Measurements from ENCODE around the gene WDSUB1. TPM values are rescaled to one million over a fixed set of nuclear protein-coding genes. Genes with fewer than 3 reads are reported as not detected.

Gene WDSUB1, protein sequence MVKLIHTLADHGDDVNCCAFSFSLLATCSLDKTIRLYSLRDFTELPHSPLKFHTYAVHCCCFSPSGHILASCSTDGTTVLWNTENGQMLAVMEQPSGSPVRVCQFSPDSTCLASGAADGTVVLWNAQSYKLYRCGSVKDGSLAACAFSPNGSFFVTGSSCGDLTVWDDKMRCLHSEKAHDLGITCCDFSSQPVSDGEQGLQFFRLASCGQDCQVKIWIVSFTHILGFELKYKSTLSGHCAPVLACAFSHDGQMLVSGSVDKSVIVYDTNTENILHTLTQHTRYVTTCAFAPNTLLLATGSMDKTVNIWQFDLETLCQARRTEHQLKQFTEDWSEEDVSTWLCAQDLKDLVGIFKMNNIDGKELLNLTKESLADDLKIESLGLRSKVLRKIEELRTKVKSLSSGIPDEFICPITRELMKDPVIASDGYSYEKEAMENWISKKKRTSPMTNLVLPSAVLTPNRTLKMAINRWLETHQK
- 10 to 100 TPM; 13.7 to 21.2 (median 14.9) TPM for total RNA-seq
- 21.2 TPM for total RNA-seq (2013)

- Mint-ChIP-seq H3K27me3 (ENCODE audit: low read depth in 2 of 2) (no peaks in the 10 kb centered on the region), H3K36me3 (no peaks in the 10 kb centered on the region), H3K4me1 (peaks cover 38% of the 10 kb centered on the region in 2 donors), H3K9me3 (no peaks in the 10 kb centered on the region), H3K27ac (peak within 1 kb of the TSS; percentile 73 to 91), H3K4me3 (peak within 1 kb of the TSS; percentile 87)
- WGBS (ENCODE audit: insufficient coverage): 3% methylated on average over 64 of the region's 64 CpGs
- Histone ChIP-seq H3K9me3 (ENCODE audit: control insufficient read depth, insufficient read depth, low read length) (no peaks in the 10 kb centered on the region), H3K4me1 (ENCODE audit: control insufficient read depth, insufficient read depth, low read length) (peaks cover 34% of the 10 kb centered on the region), H3K27me3 (ENCODE audit: control insufficient read depth, insufficient read depth, low read length) (no peaks in the 10 kb centered on the region), H3K4me3 (ENCODE audit: low read length) (peak within 1 kb of the TSS; percentile 95), H3K27ac (ENCODE audit: low read length) (peak within 1 kb of the TSS; percentile 73), H3K36me3 (ENCODE audit: control insufficient read depth, insufficient read depth, low read length) (no peaks in the 10 kb centered on the region)
- peak; percentile 17 to 33 (median 24) for ATAC-seq
- intact Hi-C loops (cut with micrococcal nuclease): loop anchor here (2.0 to 5.0 kb wide), 2 partner anchors 154 to 427 kb away; partner anchors contain the start of gene MARCHF7
- DNase-seq: peak; percentile 19 to 51
- no peak for TF ChIP-seq CTCF (IDR thresholded peaks at IDR 0.05)
Measured at GRCh38 chr2:159285929-159286708, at the start of gene WDSUB1. Gene WDSUB1 (minus strand): TSS chr2:159286703. CDS start chr2:159283069, 3,634 bp downstream.

GRCh38 chr2:159326569-159327255, 40.2 kb upstream of the WDSUB1 start:
- DNase-seq (no peak), ATAC-seq (no peak)
- Histone ChIP-seq H3K27ac (ENCODE audit: low read length) (no peak overlapping the region), H3K9me3 (ENCODE audit: control insufficient read depth, insufficient read depth, low read length) (no peaks in the 10 kb centered on the region), H3K4me1 (ENCODE audit: control insufficient read depth, insufficient read depth, low read length) (no peaks in the 10 kb centered on the region), H3K4me3 (ENCODE audit: low read length) (no peak overlapping the region), H3K36me3 (ENCODE audit: control insufficient read depth, insufficient read depth, low read length) (peaks cover 26% of the 10 kb centered on the region), H3K27me3 (ENCODE audit: control insufficient read depth, insufficient read depth, low read length) (no peaks in the 10 kb centered on the region)
- H3K27me3 Mint-ChIP-seq (ENCODE audit: low read depth in 2 of 2): no peaks in the 10 kb centered on the region
- 100% methylated on average over 1 of the region's 5 CpGs for WGBS (ENCODE audit: insufficient coverage)
- H3K9me3 Mint-ChIP-seq: no peaks in the 10 kb centered on the region
- H3K27ac Mint-ChIP-seq: no peak overlapping the region
- peaks cover 0 to 5% of the 10 kb centered on the region in 2 donors for H3K4me1 Mint-ChIP-seq
- no peak for TF ChIP-seq CTCF (IDR thresholded peaks at IDR 0.05)
- no peak overlapping the region for H3K4me3 Mint-ChIP-seq
- intact Hi-C loops (cut with micrococcal nuclease): no loop called here
- H3K36me3 Mint-ChIP-seq: peaks cover 20% of the 10 kb centered on the region

GRCh38 chr2:159322419-159322818, 35.9 kb upstream of the WDSUB1 start:
- no peaks in the 10 kb centered on the region for H3K27me3 ChIP-seq (ENCODE audit: control insufficient read depth, insufficient read depth, low read length)
- peaks cover 14% of the 10 kb centered on the region for H3K36me3 ChIP-seq (ENCODE audit: control insufficient read depth, insufficient read depth, low read length)
- intact Hi-C loops (cut with micrococcal nuclease): no loop called here
- no peaks in the 10 kb centered on the region for H3K4me1 ChIP-seq (ENCODE audit: control insufficient read depth, insufficient read depth, low read length)
- Mint-ChIP-seq H3K27me3 (ENCODE audit: low read depth in 2 of 2) (no peaks in the 10 kb centered on the region), H3K36me3 (peaks cover 8% of the 10 kb centered on the region), H3K27ac (no peak overlapping the region), H3K4me3 (no peak overlapping the region), H3K9me3 (no peaks in the 10 kb centered on the region), H3K4me1 (peaks cover 0 to 5% of the 10 kb centered on the region in 2 donors)
- TF ChIP-seq CTCF (IDR thresholded peaks at IDR 0.05): no peak
- no peak for ATAC-seq
- no peak overlapping the region for H3K4me3 ChIP-seq (ENCODE audit: low read length)
- H3K27ac ChIP-seq (ENCODE audit: low read length): no peak overlapping the region
- DNase-seq: no peak
- no peaks in the 10 kb centered on the region for H3K9me3 ChIP-seq (ENCODE audit: control insufficient read depth, insufficient read depth, low read length)

All from natural killer cell (primary cell).